HCT116 (cell line): ENCODE data around the gene ZXDC. TPM values are rescaled to one million over a fixed set of nuclear protein-coding genes. Genes with fewer than 3 reads are reported as not detected.

Experiments
- ATAC-seq: fragments of 200-7000 bp; cut with Tn5 transposase; 2 replicates; pipeline ENCODE4 v1.9.1; 2020; ENCODE audit warnings: mild to moderate bottlenecking, moderate library complexity
- BruUV-seq: library from RNA; stranded (reverse); fragments of 400-500 nt; replicated peaks from 2 replicates; lab custom pipeline; 2021; lab: Mats Ljungman, UMichigan
- CTCF ChIA-PET: fragments of 300-600 bp; sonication (Branson Sonifier 250); formaldehyde crosslinking; loops from one replicate; lab custom pipeline; 2021; ENCODE audit warnings: antibody characterized with exemption; lab: Charles Lee
- POLR2A ChIA-PET: fragments of 300-600, 350-600 bp; sonication (Branson Sonifier 250); formaldehyde crosslinking; loops from one replicate; lab custom pipeline; 2021; ENCODE audit warnings: antibody characterized with exemption; lab: Charles Lee
- RAD21 ChIA-PET, 2 experiments: fragments of 300-600 bp; sonication (Branson Sonifier 250); formaldehyde crosslinking; loops; one replicate each; lab custom pipeline; 2023; ENCODE audit warnings: low total read pairs in 2 of 2; ENCODE audit not compliant: uncharacterized antibody in 2 of 2, unreplicated experiment in 2 of 2, low non-redundant PET in 1 of 2; lab: Charles Lee
- DNase-seq: peaks from one replicate; pipeline ENCODE4 v3.0.0-alpha.2; 2010; ENCODE audit warnings: low read depth, low spot score
- H2AFZ ChIP-seq: fragments of 200-600 bp; shearing (Covaris generic), sonication (generic); 2 replicates; pipeline ENCODE4 v1.6.1; 2017; ENCODE audit warnings: low read depth, mixed run types, mixed read lengths, antibody characterized with exemption, low read length; ENCODE audit not compliant: poor library complexity, severe bottlenecking
- H3K27ac ChIP-seq: 2 replicates; pipeline ENCODE4 v1.5.1; 2012; ENCODE audit warnings: low read depth, low read length
- H3K27me3 ChIP-seq: fragments of 200-600 bp; sonication (generic); 2 replicates; pipeline ENCODE4 v1.6.1; 2016; ENCODE audit warnings: mixed run types, low read length, mixed read lengths; ENCODE audit not compliant: insufficient read depth
- H3K36me3 ChIP-seq, 2 experiments: fragments of 200-500 bp in 1 of 2; fragments of 200-600 bp in 1 of 2; sonication (Bioruptor generic) in 1 of 2; sonication (generic) in 1 of 2; 2 replicates each; pipeline versions ENCODE4 v1.5.1 to v1.6.1; 2014 to 2016; ENCODE audit warnings: low read length in 2 of 2, inconsistent platforms in 1 of 2, mixed read lengths in 1 of 2, mixed run types in 1 of 2; ENCODE audit not compliant: insufficient read depth in 2 of 2, control insufficient read depth in 1 of 2
- H3K4me1 ChIP-seq, 2 experiments: fragments of 200-600 bp in 1 of 2; sonication (generic) in 1 of 2; 2 replicates each; pipeline versions ENCODE4 v1.5.1 to v1.6.1; 2012 to 2017; ENCODE audit warnings: low read length in 2 of 2, inconsistent platforms in 1 of 2, mild to moderate bottlenecking in 1 of 2, mixed read lengths in 1 of 2, mixed run types in 1 of 2, moderate library complexity in 1 of 2; ENCODE audit not compliant: insufficient read depth in 2 of 2, control insufficient read depth in 1 of 2
- H3K4me2 ChIP-seq: fragments of 200-600 bp; sonication (generic); 2 replicates; pipeline ENCODE4 v1.6.1; 2017; ENCODE audit warnings: mixed run types, low read length, mixed read lengths
- H3K4me3 ChIP-seq, 2 experiments: fragments of 200-600 bp in 1 of 2; sonication (generic) in 1 of 2; replicated peaks in 1 of 2; 2 replicates each; pipeline ENCODE4 v1.5.1; 2011 to 2016; ENCODE audit warnings: low read length in 2 of 2, control low read depth in 1 of 2, low read depth in 1 of 2, mild to moderate bottlenecking in 1 of 2, mixed read lengths in 1 of 2, mixed run types in 1 of 2
- H3K79me2 ChIP-seq: fragments of 200-600 bp; sonication (generic); 2 replicates; pipeline ENCODE4 v1.6.1; 2017; ENCODE audit warnings: mild to moderate bottlenecking, mixed run types, low read length, moderate library complexity, mixed read lengths; ENCODE audit not compliant: insufficient read depth
- H3K9ac ChIP-seq: fragments of 200-600 bp; sonication (generic); 2 replicates; pipeline ENCODE4 v1.6.1; 2016; ENCODE audit warnings: low read length, mixed read lengths
- H3K9me2 ChIP-seq: fragments of 200-600 bp; sonication (generic), shearing (Covaris generic); 2 replicates; pipeline ENCODE4 v1.6.1; 2017; ENCODE audit warnings: mixed run types, mild to moderate bottlenecking, moderate library complexity; ENCODE audit not compliant: insufficient read depth
- H3K9me3 ChIP-seq, 2 experiments: fragments of 200-500 bp in 1 of 2; fragments of 200-600 bp in 1 of 2; sonication (Bioruptor generic) in 1 of 2; sonication (generic) in 1 of 2; 2 replicates each; pipeline ENCODE4 v1.6.1; 2014 to 2017; ENCODE audit warnings: low read length in 2 of 2, mixed read lengths in 2 of 2, inconsistent platforms in 1 of 2, low read depth in 1 of 2, mild to moderate bottlenecking in 1 of 2, mixed run types in 1 of 2, moderate library complexity in 1 of 2; ENCODE audit not compliant: control insufficient read depth in 1 of 2, insufficient read depth in 1 of 2
- H4K20me1 ChIP-seq: fragments of 200-600 bp; sonication (generic), shearing (Covaris generic); 2 replicates; pipeline ENCODE4 v1.6.1; 2017; ENCODE audit warnings: mixed run types, mild to moderate bottlenecking, moderate library complexity; ENCODE audit not compliant: insufficient read depth
- CBX3 ChIP-seq: IDR thresholded peaks from 2 replicates; pipeline ENCODE4 v1.6.1; 2012; ENCODE audit warnings: low read depth
- CEBPB ChIP-seq: IDR thresholded peaks from 2 replicates; pipeline ENCODE4 v1.6.1; 2012; ENCODE audit warnings: low read depth
- ELF1 ChIP-seq: IDR thresholded peaks from 2 replicates; pipeline ENCODE4 v1.6.1; 2012; ENCODE audit warnings: low read depth, borderline replicate concordance
- EZH2 ChIP-seq: fragments of 200-600 bp; sonication (generic); IDR thresholded peaks from 2 replicates; pipeline ENCODE4 v1.6.1; 2017; ENCODE audit warnings: antibody characterized with exemption, mixed run types
- FOSL1 ChIP-seq: IDR thresholded peaks from 2 replicates; pipeline ENCODE4 v1.6.1; 2012; ENCODE audit warnings: low read depth
- JUND ChIP-seq: IDR thresholded peaks from 2 replicates; pipeline ENCODE4 v1.6.1; 2012
- POLR2A ChIP-seq: IDR thresholded peaks from 2 replicates; pipeline ENCODE4 v1.7.0; 2011; ENCODE audit warnings: borderline replicate concordance; ENCODE audit not compliant: insufficient read depth, insufficient read length; ENCODE audit errors: extremely low read depth
- POLR2AphosphoS5 ChIP-seq: IDR thresholded peaks from 2 replicates; pipeline ENCODE4 v1.6.1; 2011; ENCODE audit warnings: mild to moderate bottlenecking, low read depth, low read length, moderate library complexity
- RAD21 ChIP-seq: IDR thresholded peaks from 2 replicates; pipeline ENCODE4 v1.6.1; 2012; ENCODE audit warnings: low read depth, mild to moderate bottlenecking
- SIN3A ChIP-seq: IDR thresholded peaks from 2 replicates; pipeline ENCODE4 v1.6.1; 2012; ENCODE audit warnings: low read depth
- SP1 ChIP-seq: IDR thresholded peaks from 2 replicates; pipeline ENCODE4 v1.6.1; 2012; ENCODE audit warnings: low read depth
- SRF ChIP-seq: IDR thresholded peaks from 2 replicates; pipeline ENCODE4 v1.6.1; 2012; ENCODE audit warnings: low read depth
- TCF7L2 ChIP-seq: IDR thresholded peaks from 2 replicates; pipeline ENCODE4 v1.7.0; 2011; ENCODE audit warnings: borderline replicate concordance, inconsistent platforms; ENCODE audit not compliant: insufficient read depth, insufficient read length; ENCODE audit errors: extremely low read depth
- YY1 ChIP-seq: IDR thresholded peaks from 2 replicates; pipeline ENCODE4 v1.6.1; 2011; ENCODE audit warnings: low read length, low read depth, moderate library complexity, mild to moderate bottlenecking; ENCODE audit not compliant: insufficient replicate concordance; ENCODE audit errors: extremely low read depth
- ZNF274 ChIP-seq: fragments of 200-500 bp; sonication (Bioruptor generic); IDR thresholded peaks from 2 replicates; pipeline ENCODE4 v1.6.1; 2014; ENCODE audit warnings: mild to moderate bottlenecking, low read depth, low read length, inconsistent platforms
- intact Hi-C: fragments of 100-400 bp; cut with micrococcal nuclease; formaldehyde crosslinking; loops from 2 replicates; pipeline ENCODE4 v1.10.0; 2022
- total RNA-seq: library from RNA; stranded (reverse); gene quantifications from one replicate; pipeline ENCODE4 v1.2.1, GENCODE V29; 2021; ENCODE audit not compliant: unreplicated experiment
- TF ChIP-seq, protein P1 (sequence below), 3 experiments: fragments of 200-600 bp in 1 of 3; sonication (generic) in 1 of 3; IDR thresholded peaks in 2 of 3; conservative IDR thresholded peaks in 1 of 3; 2 replicates each; pipeline ENCODE4 v1.5.1; 2012 to 2017; ENCODE audit warnings: low read depth in 2 of 3, low read length in 2 of 3, antibody characterized with exemption in 1 of 3, borderline replicate concordance in 1 of 3, control low read depth in 1 of 3, mild to moderate bottlenecking in 1 of 3, mixed read lengths in 1 of 3, mixed run types in 1 of 3, moderate library complexity in 1 of 3; ENCODE audit not compliant: insufficient read depth in 1 of 3
- TF ChIP-seq, protein P2 (sequence below): IDR thresholded peaks from 2 replicates; pipeline ENCODE4 v1.6.1; 2012

The ZXDC gene
- total RNA-seq, 1 experiment from 2014 or later: 29.9 TPM

DNA sequence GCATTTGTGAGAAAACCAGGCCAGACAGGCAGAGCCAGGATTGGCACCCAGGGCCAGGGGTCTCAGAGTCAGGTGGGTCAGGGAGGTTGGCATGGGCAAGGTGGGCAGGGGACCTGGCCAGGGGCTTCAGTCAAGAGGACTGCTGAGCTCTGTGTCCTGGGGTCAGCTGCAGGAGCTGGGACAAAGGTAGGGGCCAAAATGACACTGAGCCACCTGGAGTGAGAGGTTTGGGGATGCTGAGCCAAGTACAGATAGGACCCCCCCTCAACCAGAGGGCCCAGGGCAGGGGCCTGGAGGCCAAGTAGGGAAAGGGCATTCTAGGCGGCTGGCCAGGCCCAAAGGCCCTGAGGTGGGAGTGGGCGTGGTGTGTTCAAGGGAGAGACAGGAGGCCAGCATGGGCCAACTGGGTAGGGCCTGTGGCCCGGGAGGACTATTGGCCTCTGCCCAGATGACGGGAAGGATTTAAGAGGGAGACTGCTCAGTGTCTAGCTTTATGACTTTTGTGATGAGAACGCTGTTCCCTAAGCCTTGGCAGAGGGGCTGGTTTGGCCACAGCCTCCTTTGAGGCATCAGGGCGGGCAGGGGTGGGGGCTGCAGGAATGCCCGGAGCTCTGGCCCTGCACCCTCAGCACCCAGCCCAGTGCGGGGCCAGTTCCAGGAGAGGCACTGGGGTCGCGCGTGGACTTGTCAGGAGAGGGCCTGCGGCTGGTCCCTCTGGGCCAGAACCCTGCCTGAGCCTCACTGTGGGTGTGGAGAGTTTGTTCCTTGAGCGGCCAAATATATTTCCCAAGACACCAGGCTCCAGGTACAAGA, 77.9 kb downstream of the ZXDC start:
- POLR2A ChIA-PET: no interaction called here

DNA sequence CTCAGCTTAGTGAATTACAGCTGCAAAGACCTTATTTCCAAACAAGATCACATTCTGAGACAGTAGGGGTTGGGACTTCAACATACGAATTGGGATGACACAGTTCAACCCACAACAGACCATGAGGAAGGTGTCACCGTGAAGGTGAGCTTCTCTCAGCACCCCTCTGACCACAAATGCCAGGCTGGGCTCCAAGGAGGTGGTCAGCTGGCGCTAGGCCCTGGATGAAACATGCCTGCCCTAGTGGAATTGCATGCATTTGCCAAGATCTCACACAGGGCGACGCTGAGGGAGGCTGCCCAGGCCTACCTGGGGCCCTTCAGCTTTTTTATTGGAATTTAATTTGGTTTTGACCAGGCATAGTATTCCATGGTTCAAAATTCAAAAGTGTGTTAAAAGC, 79.2 kb downstream of the ZXDC start:
- Histone ChIP-seq H3K36me3 (no peaks in the 10 kb centered on the region), H3K9me2 (no peaks in the 10 kb centered on the region), H4K20me1 (no peaks in the 10 kb centered on the region), H3K4me1 (no peaks in the 10 kb centered on the region), H3K4me2 (no peak overlapping the region), H3K4me3 (no peak overlapping the region), H2AFZ (no peak overlapping the region), H3K79me2 (no peaks in the 10 kb centered on the region), H3K9me3 (no peaks in the 10 kb centered on the region), H3K27ac (no peak overlapping the region), H3K27me3 (no peaks in the 10 kb centered on the region), H3K9ac (no peak overlapping the region)
- no peak for DNase-seq
- BruUV-seq: no TSS peak
- ChIA-PET CTCF (no interaction called here), POLR2A (no interaction called here), RAD21 (no interaction called here)
- TF ChIP-seq SIN3A: no peak
- TF ChIP-seq POLR2AphosphoS5: no peak
- TF ChIP-seq POLR2A: no peak
- TF ChIP-seq, protein P1, sequence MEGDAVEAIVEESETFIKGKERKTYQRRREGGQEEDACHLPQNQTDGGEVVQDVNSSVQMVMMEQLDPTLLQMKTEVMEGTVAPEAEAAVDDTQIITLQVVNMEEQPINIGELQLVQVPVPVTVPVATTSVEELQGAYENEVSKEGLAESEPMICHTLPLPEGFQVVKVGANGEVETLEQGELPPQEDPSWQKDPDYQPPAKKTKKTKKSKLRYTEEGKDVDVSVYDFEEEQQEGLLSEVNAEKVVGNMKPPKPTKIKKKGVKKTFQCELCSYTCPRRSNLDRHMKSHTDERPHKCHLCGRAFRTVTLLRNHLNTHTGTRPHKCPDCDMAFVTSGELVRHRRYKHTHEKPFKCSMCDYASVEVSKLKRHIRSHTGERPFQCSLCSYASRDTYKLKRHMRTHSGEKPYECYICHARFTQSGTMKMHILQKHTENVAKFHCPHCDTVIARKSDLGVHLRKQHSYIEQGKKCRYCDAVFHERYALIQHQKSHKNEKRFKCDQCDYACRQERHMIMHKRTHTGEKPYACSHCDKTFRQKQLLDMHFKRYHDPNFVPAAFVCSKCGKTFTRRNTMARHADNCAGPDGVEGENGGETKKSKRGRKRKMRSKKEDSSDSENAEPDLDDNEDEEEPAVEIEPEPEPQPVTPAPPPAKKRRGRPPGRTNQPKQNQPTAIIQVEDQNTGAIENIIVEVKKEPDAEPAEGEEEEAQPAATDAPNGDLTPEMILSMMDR (IDR thresholded peaks at IDR 0.05 in 2 of 3, conservative IDR thresholded peaks at IDR 0.05 in 1 of 3; ENCODE audit: borderline replicate concordance in 1 of 3, insufficient read depth in 1 of 3, low read depth in 2 of 3, low read length in 2 of 3): no peak
- TF ChIP-seq CBX3: no peak
- TF ChIP-seq, protein P2, sequence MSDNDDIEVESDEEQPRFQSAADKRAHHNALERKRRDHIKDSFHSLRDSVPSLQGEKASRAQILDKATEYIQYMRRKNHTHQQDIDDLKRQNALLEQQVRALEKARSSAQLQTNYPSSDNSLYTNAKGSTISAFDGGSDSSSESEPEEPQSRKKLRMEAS: no peak
- TF ChIP-seq EZH2: no peak
- TF ChIP-seq YY1: no peak
- no peak for TF ChIP-seq JUND
- no peak for TF ChIP-seq FOSL1
- TF ChIP-seq CEBPB: no peak
- TF ChIP-seq SP1: no peak
- TF ChIP-seq SRF: no peak
- TF ChIP-seq TCF7L2: no peak
- no peak for TF ChIP-seq RAD21
- TF ChIP-seq ELF1: no peak
- intact Hi-C loops: no loop called here
- no peak for ATAC-seq

More for the DNA sequence above, 77.9 kb downstream of the ZXDC start:
- Histone ChIP-seq H3K36me3 (no peaks in the 10 kb centered on the region), H3K9me3 (no peaks in the 10 kb centered on the region), H3K27ac (no peak overlapping the region), H4K20me1 (no peaks in the 10 kb centered on the region), H3K4me2 (no peak overlapping the region), H3K9ac (no peak overlapping the region), H3K4me1 (no peaks in the 10 kb centered on the region), H3K27me3 (no peaks in the 10 kb centered on the region), H3K9me2 (no peaks in the 10 kb centered on the region), H3K79me2 (no peaks in the 10 kb centered on the region), H3K4me3 (no peak overlapping the region), H2AFZ (no peak overlapping the region)
- RAD21 ChIA-PET: no interaction called here
- no peak for ATAC-seq
- intact Hi-C loops: no loop called here
- no TSS peak for BruUV-seq
- CTCF ChIA-PET: no interaction called here
- no peak for DNase-seq
- TF ChIP-seq SIN3A: no peak
- TF ChIP-seq ZNF274: no peak
